ENCODE measurements around the gene FIG4. TPM values are rescaled to one million over a fixed set of nuclear protein-coding genes. Genes with fewer than 3 reads are reported as not detected.
A peak's percentile ranks its signal among the peaks of the same experiment; 100 is the strongest.
"Not testable (repeated sequence)": the region's sequence is repeated elsewhere in the genome, so short reads cannot be mapped to it uniquely, and the experiment has no call there.

The FIG4 gene
- total RNA-seq, 1 experiment from 2014 or later, result 22.4 TPM

- DNase-seq (ENCODE audit: low spot score), result no peak
Measured at GRCh38 chr6:109702791-109703190, 11.7 kb downstream of the FIG4 start.

GRCh38 chr6:109705258-109705657 lies 14.2 kb downstream of the FIG4 start:
- peak; percentile 78 for DNase-seq (ENCODE audit: low spot score)

- DNase-seq (ENCODE audit: low spot score), result no peak
Measured at GRCh38 chr6:109706513-109706912, 15.4 kb downstream of the FIG4 start.

- DNase-seq (ENCODE audit: low spot score), result not testable (repeated sequence)
Measured at GRCh38 chr6:109708099-109708498, 17.0 kb downstream of the FIG4 start.

GRCh38 chr6:109713097-109713496 lies 22.0 kb downstream of the FIG4 start:
- no peak for DNase-seq (ENCODE audit: low spot score)

GRCh38 chr6:109714166-109714565 lies 23.1 kb downstream of the FIG4 start:
- DNase-seq (ENCODE audit: low spot score), result no peak

GRCh38 chr6:109714611-109715010 lies 23.5 kb downstream of the FIG4 start:
- no peak for DNase-seq (ENCODE audit: low spot score)

GRCh38 chr6:109715616-109716015 lies 24.5 kb downstream of the FIG4 start:
- DNase-seq (ENCODE audit: low spot score), result no peak

GRCh38 chr6:109717971-109718370 lies 26.9 kb downstream of the FIG4 start:
- DNase-seq (ENCODE audit: low spot score), result no peak

GRCh38 chr6:109718991-109719390 lies 27.9 kb downstream of the FIG4 start:
- no peak for DNase-seq (ENCODE audit: low spot score)

GRCh38 chr6:109720311-109720710 lies 29.2 kb downstream of the FIG4 start:
- DNase-seq (ENCODE audit: low spot score), result no peak

GRCh38 chr6:109722011-109722410 lies 30.9 kb downstream of the FIG4 start:
- no peak for DNase-seq (ENCODE audit: low spot score)

- no peak for DNase-seq (ENCODE audit: low spot score)
Measured at GRCh38 chr6:109722564-109723254, 31.6 kb downstream of the FIG4 start.

GRCh38 chr6:109725250-109725649 lies 34.2 kb downstream of the FIG4 start:
- DNase-seq (ENCODE audit: low spot score), result not testable (repeated sequence)

- no peak for DNase-seq (ENCODE audit: low spot score)
Measured at GRCh38 chr6:109736273-109737025, 45.4 kb downstream of the FIG4 start.

- no peak for DNase-seq (ENCODE audit: low spot score)
Measured at GRCh38 chr6:109738255-109738654, 47.2 kb downstream of the FIG4 start.

GRCh38 chr6:109738667-109739066 lies 47.6 kb downstream of the FIG4 start:
- no peak for DNase-seq (ENCODE audit: low spot score)

GRCh38 chr6:109739686-109740085 lies 48.6 kb downstream of the FIG4 start:
- no peak for DNase-seq (ENCODE audit: low spot score)

- no peak for DNase-seq (ENCODE audit: low spot score)
Measured at GRCh38 chr6:109740787-109741186, 49.7 kb downstream of the FIG4 start.

GRCh38 chr6:109743739-109744138 lies 52.6 kb downstream of the FIG4 start:
- peak; percentile 53 for DNase-seq (ENCODE audit: low spot score)

- DNase-seq (ENCODE audit: low spot score), result not testable (repeated sequence)
Measured at GRCh38 chr6:109744779-109745178, 53.7 kb downstream of the FIG4 start.

- no peak for DNase-seq (ENCODE audit: low spot score)
Measured at GRCh38 chr6:109747221-109747620, 56.1 kb downstream of the FIG4 start.
